ENCODE data around the gene ALDH4A1.

- TF ChIP-seq POLR2AphosphoS5 (IDR thresholded peaks at IDR 0.05; ENCODE audit: low read depth): no peak
- TF ChIP-seq NANOG (IDR thresholded peaks at IDR 0.05; ENCODE audit: borderline replicate concordance): no peak
- TF ChIP-seq CTCF (conservative IDR thresholded peaks at IDR 0.05; ENCODE audit: low read depth in 2 of 2): no peak
- TF ChIP-seq STAT1 (IDR thresholded peaks at IDR 0.05; ENCODE audit: unreplicated experiment): no peak
- no peak for TF ChIP-seq EZH2phosphoT487 (IDR thresholded peaks at IDR 0.05; ENCODE audit: unreplicated experiment)
- TF ChIP-seq REST (IDR thresholded peaks at IDR 0.05; ENCODE audit: unreplicated experiment): no peak
- TF ChIP-seq ETS1 (IDR thresholded peaks at IDR 0.05): no peak
- TF ChIP-seq EZH2 (IDR thresholded peaks at IDR 0.05; ENCODE audit: low read depth, unreplicated experiment): no peak
Observed at GRCh38 chr1:18828224-18828623, 74.1 kb downstream of the ALDH4A1 start.
